Esophagus muscularis mucosa (tissue), 3 donors: ENCODE data around the gene RFFL.

ENCODE experiments used
- CTCF ChIP-seq, 3 experiments: fragments of 200-600 bp in 2 of 3; fragments of 450-650 bp in 1 of 3; sonication (generic) in 2 of 3; IDR thresholded peaks; one replicate each; pipeline ENCODE4 v1.5.1; 2017 to 2019; ENCODE audit warnings: antibody characterized with exemption in 3 of 3, mild to moderate bottlenecking in 2 of 3, moderate library complexity in 1 of 3
- POLR2A ChIP-seq: fragments of 450-650 bp; IDR thresholded peaks from one replicate; pipeline ENCODE4 v1.6.1; 2017; ENCODE audit warnings: antibody characterized with exemption, moderate library complexity, mild to moderate bottlenecking, low read depth
- POLR2AphosphoS5 ChIP-seq, 2 donors: sonication (generic); formaldehyde crosslinking; IDR thresholded peaks; one replicate each; pipeline ENCODE4 v1.6.1; 2017; ENCODE audit warnings: antibody characterized with exemption in 2 of 2

- no peak for TF ChIP-seq POLR2A
- no peak for TF ChIP-seq CTCF (IDR thresholded peaks at IDR 0.05)
- no peak for TF ChIP-seq POLR2AphosphoS5 (IDR thresholded peaks at IDR 0.05)
Observed at GRCh38 chr17:35080536-35080935, 17.0 kb upstream of the RFFL start.
